Panc1 (cell line): ENCODE measurements around the gene FUOM. TPM values are rescaled to one million over a fixed set of nuclear protein-coding genes. Genes with fewer than 3 reads are reported as not detected.

ENCODE experiments used
- ATAC-seq: fragments of 200-7000 bp; cut with Tn5 transposase; 2 replicates; pipeline ENCODE4 v1.9.1; 2020; ENCODE audit warnings: mild to moderate bottlenecking, moderate library complexity
- BruUV-seq: library from RNA; stranded (reverse); fragments of 400-500 nt; replicated peaks from 2 replicates; lab custom pipeline; 2021; lab: Mats Ljungman, UMichigan
- CTCF ChIA-PET: fragments of 300-600 bp; sonication (Branson Sonifier 250); formaldehyde crosslinking; loops from one replicate; lab custom pipeline; 2022; ENCODE audit warnings: antibody characterized with exemption; lab: Charles Lee
- POLR2A ChIA-PET: fragments of 300-600 bp; sonication (Branson Sonifier 250); formaldehyde crosslinking; loops from one replicate; lab custom pipeline; 2022; ENCODE audit warnings: antibody characterized with exemption; lab: Charles Lee
- DNase-seq: peaks from one replicate; pipeline ENCODE4 v3.0.0-alpha.2; 2010; ENCODE audit warnings: low read depth, low spot score
- H3K27ac ChIP-seq: 2 replicates; pipeline ENCODE4 v1.5.1; 2011; ENCODE audit warnings: mild to moderate bottlenecking, low read length, inconsistent platforms
- H3K27me3 ChIP-seq: fragments of 200-500 bp; sonication (Bioruptor generic); 2 replicates; pipeline ENCODE4 v1.6.0; 2014; ENCODE audit warnings: low read length, inconsistent platforms; ENCODE audit not compliant: control insufficient read depth, insufficient read depth
- H3K36me3 ChIP-seq: fragments of 200-500 bp; sonication (Bioruptor generic); 2 replicates; pipeline ENCODE4 v1.5.1; 2014; ENCODE audit warnings: inconsistent platforms, mild to moderate bottlenecking, low read length, moderate library complexity; ENCODE audit not compliant: control insufficient read depth, insufficient read depth
- H3K4me1 ChIP-seq: 2 replicates; pipeline ENCODE4 v1.5.1; 2011; ENCODE audit warnings: inconsistent platforms, mild to moderate bottlenecking, low read length, moderate library complexity; ENCODE audit not compliant: control insufficient read depth, insufficient read depth
- H3K4me3 ChIP-seq, 2 experiments: 2 replicates each; pipeline ENCODE4 v1.5.1; 2011 to 2012; ENCODE audit warnings: low read depth in 2 of 2, low read length in 2 of 2, mild to moderate bottlenecking in 2 of 2, inconsistent platforms in 1 of 2, moderate library complexity in 1 of 2
- H3K9me3 ChIP-seq: fragments of 200-500 bp; sonication (Bioruptor generic); 2 replicates; pipeline ENCODE4 v1.5.1; 2014; ENCODE audit warnings: low read depth, mild to moderate bottlenecking, inconsistent platforms, low read length, moderate library complexity; ENCODE audit not compliant: control insufficient read depth, insufficient read depth
- POLR2AphosphoS5 ChIP-seq: IDR thresholded peaks from 2 replicates; pipeline ENCODE4 v1.6.1; 2012; ENCODE audit warnings: mild to moderate bottlenecking, low read depth, low read length, moderate library complexity
- SIN3A ChIP-seq: IDR thresholded peaks from 2 replicates; pipeline ENCODE4 v1.6.1; 2012; ENCODE audit warnings: low read depth, mild to moderate bottlenecking, low read length, moderate library complexity, borderline replicate concordance; ENCODE audit not compliant: insufficient read depth
- TCF7L2 ChIP-seq: IDR thresholded peaks from 2 replicates; pipeline ENCODE4 v1.6.1; 2011; ENCODE audit warnings: mild to moderate bottlenecking, low read depth, low read length, inconsistent platforms
- in situ Hi-C: cut with HindIII; loops from 2 replicates; pipeline ENCODE4 v1.10.0; 2016; ENCODE audit warnings: low sequenced_read_pairs, low pct_unique_long_range_greater_than_20kb
- intact Hi-C: fragments of 100-400 bp; cut with micrococcal nuclease; formaldehyde crosslinking; loops from one replicate; pipeline ENCODE4 v1.10.0; 2022; ENCODE audit not compliant: unreplicated experiment
- total RNA-seq: library from RNA; stranded (reverse); gene quantifications from one replicate; pipeline ENCODE4 v1.2.1, GENCODE V29; 2021; ENCODE audit not compliant: unreplicated experiment
- TF ChIP-seq, protein P1 (sequence below), 2 experiments: IDR thresholded peaks; 2 replicates each; pipeline ENCODE4 v1.6.1; 2011 to 2012; ENCODE audit warnings: low read depth in 2 of 2, control low read depth in 1 of 2, low read length in 1 of 2, mild to moderate bottlenecking in 1 of 2, moderate library complexity in 1 of 2; ENCODE audit not compliant: insufficient read depth in 1 of 2
- TF ChIP-seq, protein P2 (sequence below): fragments of 450-650 bp; IDR thresholded peaks from 2 replicates; pipeline ENCODE4 v1.5.1; 2017; ENCODE audit warnings: mild to moderate bottlenecking

Gene FUOM
- total RNA-seq, 1 experiment from 2014 or later = 39.6 TPM

DNA sequence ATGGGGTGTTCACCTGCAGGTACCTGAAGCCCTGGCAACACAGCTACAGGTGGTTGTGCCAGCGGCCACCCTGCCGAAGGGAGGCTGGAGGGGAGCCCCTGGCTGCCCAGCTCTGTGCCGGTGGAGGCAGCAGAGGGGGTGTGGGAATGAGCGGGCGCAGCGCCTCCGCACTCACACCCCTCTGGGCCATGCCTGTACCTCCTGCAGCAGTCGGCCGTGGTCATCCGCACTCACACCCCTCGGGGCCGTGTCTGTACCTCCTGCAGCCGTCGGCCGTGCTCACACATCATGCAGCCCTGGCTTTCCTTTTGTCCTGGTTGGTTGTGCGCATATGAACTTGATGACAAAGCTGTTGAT, 47.4 kb downstream of the FUOM start:
- no TSS peak for BruUV-seq
- CTCF ChIA-PET = no interaction called here
- in situ Hi-C loops (no loop called here), intact Hi-C loops (no loop called here)
- Histone ChIP-seq H3K27me3 (no peaks in the 10 kb centered on the region), H3K36me3 (peaks cover 4% of the 10 kb centered on the region; the same call in 1 of the 2 replicates), H3K4me1 (peaks cover 13% of the 10 kb centered on the region; the same call in 1 of the 2 replicates), H3K27ac (no peak overlapping the region), H3K4me3 (no peak overlapping the region), H3K9me3 (no peaks in the 10 kb centered on the region)
- DNase-seq (no peak), ATAC-seq (no peak)
- POLR2A ChIA-PET = no interaction called here
- TF ChIP-seq POLR2AphosphoS5 (no peak), SIN3A (no peak), TCF7L2 (no peak)
- TF ChIP-seq, protein P1, sequence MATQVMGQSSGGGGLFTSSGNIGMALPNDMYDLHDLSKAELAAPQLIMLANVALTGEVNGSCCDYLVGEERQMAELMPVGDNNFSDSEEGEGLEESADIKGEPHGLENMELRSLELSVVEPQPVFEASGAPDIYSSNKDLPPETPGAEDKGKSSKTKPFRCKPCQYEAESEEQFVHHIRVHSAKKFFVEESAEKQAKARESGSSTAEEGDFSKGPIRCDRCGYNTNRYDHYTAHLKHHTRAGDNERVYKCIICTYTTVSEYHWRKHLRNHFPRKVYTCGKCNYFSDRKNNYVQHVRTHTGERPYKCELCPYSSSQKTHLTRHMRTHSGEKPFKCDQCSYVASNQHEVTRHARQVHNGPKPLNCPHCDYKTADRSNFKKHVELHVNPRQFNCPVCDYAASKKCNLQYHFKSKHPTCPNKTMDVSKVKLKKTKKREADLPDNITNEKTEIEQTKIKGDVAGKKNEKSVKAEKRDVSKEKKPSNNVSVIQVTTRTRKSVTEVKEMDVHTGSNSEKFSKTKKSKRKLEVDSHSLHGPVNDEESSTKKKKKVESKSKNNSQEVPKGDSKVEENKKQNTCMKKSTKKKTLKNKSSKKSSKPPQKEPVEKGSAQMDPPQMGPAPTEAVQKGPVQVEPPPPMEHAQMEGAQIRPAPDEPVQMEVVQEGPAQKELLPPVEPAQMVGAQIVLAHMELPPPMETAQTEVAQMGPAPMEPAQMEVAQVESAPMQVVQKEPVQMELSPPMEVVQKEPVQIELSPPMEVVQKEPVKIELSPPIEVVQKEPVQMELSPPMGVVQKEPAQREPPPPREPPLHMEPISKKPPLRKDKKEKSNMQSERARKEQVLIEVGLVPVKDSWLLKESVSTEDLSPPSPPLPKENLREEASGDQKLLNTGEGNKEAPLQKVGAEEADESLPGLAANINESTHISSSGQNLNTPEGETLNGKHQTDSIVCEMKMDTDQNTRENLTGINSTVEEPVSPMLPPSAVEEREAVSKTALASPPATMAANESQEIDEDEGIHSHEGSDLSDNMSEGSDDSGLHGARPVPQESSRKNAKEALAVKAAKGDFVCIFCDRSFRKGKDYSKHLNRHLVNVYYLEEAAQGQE (IDR thresholded peaks at IDR 0.05; ENCODE audit: insufficient read depth in 1 of 2, low read depth in 2 of 2, low read length in 1 of 2) = no peak
- TF ChIP-seq, protein P2, sequence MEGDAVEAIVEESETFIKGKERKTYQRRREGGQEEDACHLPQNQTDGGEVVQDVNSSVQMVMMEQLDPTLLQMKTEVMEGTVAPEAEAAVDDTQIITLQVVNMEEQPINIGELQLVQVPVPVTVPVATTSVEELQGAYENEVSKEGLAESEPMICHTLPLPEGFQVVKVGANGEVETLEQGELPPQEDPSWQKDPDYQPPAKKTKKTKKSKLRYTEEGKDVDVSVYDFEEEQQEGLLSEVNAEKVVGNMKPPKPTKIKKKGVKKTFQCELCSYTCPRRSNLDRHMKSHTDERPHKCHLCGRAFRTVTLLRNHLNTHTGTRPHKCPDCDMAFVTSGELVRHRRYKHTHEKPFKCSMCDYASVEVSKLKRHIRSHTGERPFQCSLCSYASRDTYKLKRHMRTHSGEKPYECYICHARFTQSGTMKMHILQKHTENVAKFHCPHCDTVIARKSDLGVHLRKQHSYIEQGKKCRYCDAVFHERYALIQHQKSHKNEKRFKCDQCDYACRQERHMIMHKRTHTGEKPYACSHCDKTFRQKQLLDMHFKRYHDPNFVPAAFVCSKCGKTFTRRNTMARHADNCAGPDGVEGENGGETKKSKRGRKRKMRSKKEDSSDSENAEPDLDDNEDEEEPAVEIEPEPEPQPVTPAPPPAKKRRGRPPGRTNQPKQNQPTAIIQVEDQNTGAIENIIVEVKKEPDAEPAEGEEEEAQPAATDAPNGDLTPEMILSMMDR = no peak

DNA sequence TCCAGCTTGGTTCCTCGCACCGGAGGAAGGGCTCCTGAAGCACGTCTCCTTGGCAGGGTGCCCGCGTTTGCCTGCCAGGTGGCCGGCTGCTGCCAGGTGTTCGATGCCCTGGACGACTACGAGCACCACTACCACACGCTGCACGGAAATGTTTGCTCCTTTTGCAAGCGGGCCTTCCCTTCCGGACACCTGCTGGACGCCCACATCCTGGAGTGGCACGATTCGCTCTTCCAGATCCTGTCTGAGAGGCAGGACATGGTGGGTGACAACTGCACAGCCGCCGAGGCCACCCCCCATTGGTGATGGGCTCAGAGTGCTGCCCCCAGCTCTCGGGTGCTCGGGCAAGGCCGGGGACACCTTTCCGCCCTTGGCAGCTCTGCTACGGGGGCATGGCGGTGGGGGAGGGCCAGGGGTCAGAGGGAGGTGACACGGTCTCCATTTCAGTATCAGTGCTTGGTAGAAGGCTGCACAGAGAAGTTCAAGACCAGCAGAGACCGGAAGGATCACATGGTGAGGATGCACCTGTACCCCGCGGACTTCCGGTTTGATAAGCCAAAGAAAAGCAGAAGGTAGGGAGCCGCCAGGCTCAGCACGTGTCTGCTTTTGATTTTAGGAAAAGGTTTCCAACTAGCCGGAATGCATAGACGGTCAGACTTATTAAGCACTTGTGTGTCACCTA, 48.0 kb downstream of the FUOM start:
- Histone ChIP-seq H3K27me3 (no peaks in the 10 kb centered on the region), H3K4me3 (peak overlapping the region; percentile 90 to 97), H3K4me1 (peaks cover 13% of the 10 kb centered on the region; the same call in 1 of the 2 replicates), H3K27ac (no peak overlapping the region), H3K36me3 (peaks cover 4% of the 10 kb centered on the region; the same call in 1 of the 2 replicates), H3K9me3 (no peaks in the 10 kb centered on the region)
- POLR2A ChIA-PET = no interaction called here
- CTCF ChIA-PET = no interaction called here
- intact Hi-C loops (no loop called here), in situ Hi-C loops (no loop called here)
- TF ChIP-seq SIN3A = no peak
- TF ChIP-seq, protein P1 (IDR thresholded peaks at IDR 0.05; ENCODE audit: insufficient read depth in 1 of 2, low read depth in 2 of 2, low read length in 1 of 2) = no peak
- TF ChIP-seq TCF7L2 = no peak
- BruUV-seq = no TSS peak
- no peak for ATAC-seq
- DNase-seq = no peak
